HepG2 (cell line): Measurements from ENCODE around the gene TRAK1. TPM values are rescaled to one million over a fixed set of nuclear protein-coding genes. Genes with fewer than 3 reads are reported as not detected.

ENCODE experiments used
- ETV6 ChIP-seq: sonication (generic); formaldehyde crosslinking; conservative IDR thresholded peaks from 2 replicates; pipeline ENCODE4 v1.4.0; 2020; ENCODE audit warnings: missing genetic modification reagents
- JUN ChIP-seq: sonication (generic); formaldehyde crosslinking; IDR thresholded peaks from 2 replicates; pipeline ENCODE4 v1.4.0; 2020; ENCODE audit warnings: mild to moderate bottlenecking, missing genetic modification reagents
- LCORL ChIP-seq, 2 experiments: fragments of 450-650 bp in 1 of 2; sonication (generic) in 1 of 2; formaldehyde crosslinking in 1 of 2; IDR thresholded peaks; 2 replicates each; pipeline versions ENCODE4 v1.5.0 to v1.6.1; 2017 to 2020; ENCODE audit warnings: antibody characterized with exemption in 1 of 2, missing genetic modification reagents in 1 of 2
- MAF1 ChIP-seq: sonication (generic); formaldehyde crosslinking; IDR thresholded peaks from 2 replicates; pipeline ENCODE4 v1.5.0; 2020; ENCODE audit warnings: missing genetic modification reagents, borderline replicate concordance
- RCOR2 ChIP-seq: IDR thresholded peaks from 2 replicates; pipeline ENCODE4 v1.6.1; 2016; ENCODE audit warnings: missing biosample characterization, missing genetic modification reagents
- SALL2 ChIP-seq: sonication (generic); formaldehyde crosslinking; IDR thresholded peaks from 2 replicates; pipeline ENCODE4 v1.8.1; 2023; ENCODE audit warnings: mild to moderate bottlenecking, missing genetic modification reagents, inconsistent platforms
- TCF7 ChIP-seq: sonication (generic); IDR thresholded peaks from 2 replicates; pipeline ENCODE4 v1.6.1; 2016; ENCODE audit warnings: antibody characterized with exemption, low read depth
- ZNF225 ChIP-seq: sonication (generic); formaldehyde crosslinking; IDR thresholded peaks from 2 replicates; pipeline ENCODE4 v1.4.0; 2020; ENCODE audit warnings: mild to moderate bottlenecking, missing genetic modification reagents
- ZNF33B ChIP-seq: sonication (generic); formaldehyde crosslinking; IDR thresholded peaks from 2 replicates; pipeline ENCODE4 v1.5.1; 2020; ENCODE audit warnings: mild to moderate bottlenecking, missing genetic modification reagents
- ZNF484 ChIP-seq: sonication (generic); formaldehyde crosslinking; IDR thresholded peaks from 2 replicates; pipeline ENCODE4 v1.5.1; 2020; ENCODE audit warnings: mild to moderate bottlenecking, low read depth, missing genetic modification reagents, borderline replicate concordance
- ZNF558 ChIP-seq: sonication (generic); formaldehyde crosslinking; IDR thresholded peaks from 2 replicates; pipeline ENCODE4 v1.9.0; 2022; ENCODE audit warnings: mild to moderate bottlenecking, missing genetic modification reagents, borderline replicate concordance
- ZNF660 ChIP-seq: sonication (generic); formaldehyde crosslinking; IDR thresholded peaks from 2 replicates; pipeline ENCODE4 v1.5.1; 2020; ENCODE audit warnings: mild to moderate bottlenecking, low read depth, missing genetic modification reagents, borderline replicate concordance
- ZNF839 ChIP-seq: sonication (generic); formaldehyde crosslinking; IDR thresholded peaks from 2 replicates; pipeline ENCODE4 v1.4.0; 2020; ENCODE audit warnings: missing genetic modification reagents, mild to moderate bottlenecking, borderline replicate concordance
- polyA plus RNA-seq, 8 experiments: library from polyadenylated mRNA; depleted of rRNA in 3 of 8; stranded (reverse) in 7 of 8; unstranded in 1 of 8; fragments of >200 nt; fragmentation: Illumina TruSeq in 4 of 8; extraction: Trizol in 4 of 8; gene quantifications; 2 replicates each; pipeline versions ENCODE4 v1.2.1 to v1.2.3, GENCODE V29; 2011 to 2016; ENCODE audit warnings: low read depth in 4 of 8, missing spikeins in 1 of 8, mixed read lengths in 1 of 8; ENCODE audit not compliant: insufficient read depth in 1 of 8
- total RNA-seq, 5 experiments: library from RNA; depleted of rRNA; stranded (reverse); fragments of >200 nt; fragmentation: Illumina TruSeq; extraction: Trizol; gene quantifications; 2 replicates each; pipeline ENCODE4 v1.2.3, GENCODE V29; 2016; ENCODE audit warnings: low read depth in 1 of 5
- TF ChIP-seq, protein P1 (sequence below): sonication (generic); formaldehyde crosslinking; IDR thresholded peaks from 2 replicates; pipeline ENCODE4 v1.8.1; 2023; ENCODE audit warnings: mild to moderate bottlenecking, missing genetic modification reagents
- TF ChIP-seq, protein P2 (sequence below): sonication (generic); formaldehyde crosslinking; conservative IDR thresholded peaks from 2 replicates; pipeline ENCODE4 v1.5.0; 2020; ENCODE audit warnings: missing genetic modification reagents
- TF ChIP-seq, protein P3 (sequence below): sonication (generic); formaldehyde crosslinking; IDR thresholded peaks from 2 replicates; pipeline ENCODE4 v1.5.0; 2020; ENCODE audit warnings: mild to moderate bottlenecking, missing genetic modification reagents
- TF ChIP-seq, protein P4 (sequence below): sonication (generic); formaldehyde crosslinking; IDR thresholded peaks from 2 replicates; pipeline ENCODE4 v1.5.0; 2020; ENCODE audit warnings: mild to moderate bottlenecking, missing genetic modification reagents
- TF ChIP-seq, protein P5 (sequence below), 2 experiments: sonication (generic) in 1 of 2; formaldehyde crosslinking in 1 of 2; IDR thresholded peaks; 2 replicates each; pipeline versions ENCODE4 v1.4.0 to v1.6.1; 2018 to 2020; ENCODE audit warnings: missing genetic modification reagents in 2 of 2, borderline replicate concordance in 1 of 2, low read depth in 1 of 2, mild to moderate bottlenecking in 1 of 2, missing biosample characterization in 1 of 2
- TF ChIP-seq, protein P6 (sequence below): sonication (generic); formaldehyde crosslinking; IDR thresholded peaks from 2 replicates; pipeline ENCODE4 v1.4.0; 2020; ENCODE audit warnings: low read depth, mild to moderate bottlenecking, missing genetic modification reagents

TRAK1 gene
- total and polyA plus RNA-seq, 2 of the 13 experiments (the other 11 are each of a cell fraction or from before 2014, with no cell fraction given), result 20.5 to 46.6 TPM

DNA sequence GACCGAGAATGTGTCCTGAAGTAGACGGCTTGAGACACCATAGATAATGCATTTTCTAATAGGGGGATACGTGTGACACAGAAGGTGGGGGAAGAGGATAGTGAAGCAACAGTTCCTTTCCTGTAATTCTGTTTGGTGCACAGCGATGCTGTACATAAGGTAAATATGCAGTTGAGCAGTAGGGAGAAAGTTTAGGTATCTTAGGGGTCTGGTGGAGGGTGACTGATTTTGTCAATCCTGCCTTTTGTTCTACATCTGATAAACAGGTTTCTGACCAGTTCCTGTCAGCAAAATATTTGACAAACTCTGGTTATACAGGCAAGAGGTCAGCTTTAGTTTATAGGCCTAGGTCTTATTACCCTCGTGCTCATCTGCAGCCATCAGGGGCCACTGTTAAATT lies 71.3 kb downstream of the TRAK1 start (continued):
- TF ChIP-seq ZNF558 (CRISPR knock-in tag), result no peak
- TF ChIP-seq ZNF660, result no peak
- no peak for TF ChIP-seq ZNF225
- peak; percentile 21; the same call in 1 of the 2 replicates for TF ChIP-seq RCOR2 (CRISPR knock-in tag)
- no peak for TF ChIP-seq MAF1
- TF ChIP-seq SALL2 (CRISPR knock-in tag), result no peak
- TF ChIP-seq LCORL (IDR thresholded peaks at IDR 0.05), result no peak
- 0 out of 2 replicates have a peak, but pooled peaks have one; percentile 39 for TF ChIP-seq LCORL (CRISPR knock-in tag; IDR thresholded peaks at IDR 0.05)
- TF ChIP-seq, protein P1, sequence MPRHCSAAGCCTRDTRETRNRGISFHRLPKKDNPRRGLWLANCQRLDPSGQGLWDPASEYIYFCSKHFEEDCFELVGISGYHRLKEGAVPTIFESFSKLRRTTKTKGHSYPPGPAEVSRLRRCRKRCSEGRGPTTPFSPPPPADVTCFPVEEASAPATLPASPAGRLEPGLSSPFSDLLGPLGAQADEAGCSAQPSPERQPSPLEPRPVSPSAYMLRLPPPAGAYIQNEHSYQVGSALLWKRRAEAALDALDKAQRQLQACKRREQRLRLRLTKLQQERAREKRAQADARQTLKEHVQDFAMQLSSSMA (CRISPR knock-in tag), result no peak
- TF ChIP-seq, protein P2, sequence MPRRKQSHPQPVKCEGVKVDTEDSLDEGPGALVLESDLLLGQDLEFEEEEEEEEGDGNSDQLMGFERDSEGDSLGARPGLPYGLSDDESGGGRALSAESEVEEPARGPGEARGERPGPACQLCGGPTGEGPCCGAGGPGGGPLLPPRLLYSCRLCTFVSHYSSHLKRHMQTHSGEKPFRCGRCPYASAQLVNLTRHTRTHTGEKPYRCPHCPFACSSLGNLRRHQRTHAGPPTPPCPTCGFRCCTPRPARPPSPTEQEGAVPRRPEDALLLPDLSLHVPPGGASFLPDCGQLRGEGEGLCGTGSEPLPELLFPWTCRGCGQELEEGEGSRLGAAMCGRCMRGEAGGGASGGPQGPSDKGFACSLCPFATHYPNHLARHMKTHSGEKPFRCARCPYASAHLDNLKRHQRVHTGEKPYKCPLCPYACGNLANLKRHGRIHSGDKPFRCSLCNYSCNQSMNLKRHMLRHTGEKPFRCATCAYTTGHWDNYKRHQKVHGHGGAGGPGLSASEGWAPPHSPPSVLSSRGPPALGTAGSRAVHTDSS (CRISPR knock-in tag), result no peak
- TF ChIP-seq, protein P3, sequence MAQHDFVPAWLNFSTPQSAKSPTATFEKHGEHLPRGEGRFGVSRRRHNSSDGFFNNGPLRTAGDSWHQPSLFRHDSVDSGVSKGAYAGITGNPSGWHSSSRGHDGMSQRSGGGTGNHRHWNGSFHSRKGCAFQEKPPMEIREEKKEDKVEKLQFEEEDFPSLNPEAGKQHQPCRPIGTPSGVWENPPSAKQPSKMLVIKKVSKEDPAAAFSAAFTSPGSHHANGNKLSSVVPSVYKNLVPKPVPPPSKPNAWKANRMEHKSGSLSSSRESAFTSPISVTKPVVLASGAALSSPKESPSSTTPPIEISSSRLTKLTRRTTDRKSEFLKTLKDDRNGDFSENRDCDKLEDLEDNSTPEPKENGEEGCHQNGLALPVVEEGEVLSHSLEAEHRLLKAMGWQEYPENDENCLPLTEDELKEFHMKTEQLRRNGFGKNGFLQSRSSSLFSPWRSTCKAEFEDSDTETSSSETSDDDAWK (CRISPR knock-in tag), result no peak
- no peak for TF ChIP-seq JUN (CRISPR knock-in tag)
- TF ChIP-seq ETV6, result no peak
- TF ChIP-seq TCF7, result no peak
- TF ChIP-seq, protein P4, sequence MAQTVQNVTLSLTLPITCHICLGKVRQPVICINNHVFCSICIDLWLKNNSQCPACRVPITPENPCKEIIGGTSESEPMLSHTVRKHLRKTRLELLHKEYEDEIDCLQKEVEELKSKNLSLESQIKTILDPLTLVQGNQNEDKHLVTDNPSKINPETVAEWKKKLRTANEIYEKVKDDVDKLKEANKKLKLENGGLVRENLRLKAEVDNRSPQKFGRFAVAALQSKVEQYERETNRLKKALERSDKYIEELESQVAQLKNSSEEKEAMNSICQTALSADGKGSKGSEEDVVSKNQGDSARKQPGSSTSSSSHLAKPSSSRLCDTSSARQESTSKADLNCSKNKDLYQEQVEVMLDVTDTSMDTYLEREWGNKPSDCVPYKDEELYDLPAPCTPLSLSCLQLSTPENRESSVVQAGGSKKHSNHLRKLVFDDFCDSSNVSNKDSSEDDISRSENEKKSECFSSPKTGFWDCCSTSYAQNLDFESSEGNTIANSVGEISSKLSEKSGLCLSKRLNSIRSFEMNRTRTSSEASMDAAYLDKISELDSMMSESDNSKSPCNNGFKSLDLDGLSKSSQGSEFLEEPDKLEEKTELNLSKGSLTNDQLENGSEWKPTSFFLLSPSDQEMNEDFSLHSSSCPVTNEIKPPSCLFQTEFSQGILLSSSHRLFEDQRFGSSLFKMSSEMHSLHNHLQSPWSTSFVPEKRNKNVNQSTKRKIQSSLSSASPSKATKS (CRISPR knock-in tag), result no peak
- no peak for TF ChIP-seq ZNF33B (CRISPR knock-in tag)
- TF ChIP-seq, protein P5, sequence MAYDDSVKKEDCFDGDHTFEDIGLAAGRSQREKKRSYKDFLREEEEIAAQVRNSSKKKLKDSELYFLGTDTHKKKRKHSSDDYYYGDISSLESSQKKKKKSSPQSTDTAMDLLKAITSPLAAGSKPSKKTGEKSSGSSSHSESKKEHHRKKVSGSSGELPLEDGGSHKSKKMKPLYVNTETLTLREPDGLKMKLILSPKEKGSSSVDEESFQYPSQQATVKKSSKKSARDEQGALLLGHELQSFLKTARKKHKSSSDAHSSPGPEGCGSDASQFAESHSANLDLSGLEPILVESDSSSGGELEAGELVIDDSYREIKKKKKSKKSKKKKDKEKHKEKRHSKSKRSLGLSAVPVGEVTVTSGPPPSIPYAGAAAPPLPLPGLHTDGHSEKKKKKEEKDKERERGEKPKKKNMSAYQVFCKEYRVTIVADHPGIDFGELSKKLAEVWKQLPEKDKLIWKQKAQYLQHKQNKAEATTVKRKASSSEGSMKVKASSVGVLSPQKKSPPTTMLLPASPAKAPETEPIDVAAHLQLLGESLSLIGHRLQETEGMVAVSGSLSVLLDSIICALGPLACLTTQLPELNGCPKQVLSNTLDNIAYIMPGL (CRISPR knock-in tag; IDR thresholded peaks at IDR 0.05; ENCODE audit: borderline replicate concordance in 1 of 2, low read depth in 1 of 2), result no peak
- TF ChIP-seq, protein P6, sequence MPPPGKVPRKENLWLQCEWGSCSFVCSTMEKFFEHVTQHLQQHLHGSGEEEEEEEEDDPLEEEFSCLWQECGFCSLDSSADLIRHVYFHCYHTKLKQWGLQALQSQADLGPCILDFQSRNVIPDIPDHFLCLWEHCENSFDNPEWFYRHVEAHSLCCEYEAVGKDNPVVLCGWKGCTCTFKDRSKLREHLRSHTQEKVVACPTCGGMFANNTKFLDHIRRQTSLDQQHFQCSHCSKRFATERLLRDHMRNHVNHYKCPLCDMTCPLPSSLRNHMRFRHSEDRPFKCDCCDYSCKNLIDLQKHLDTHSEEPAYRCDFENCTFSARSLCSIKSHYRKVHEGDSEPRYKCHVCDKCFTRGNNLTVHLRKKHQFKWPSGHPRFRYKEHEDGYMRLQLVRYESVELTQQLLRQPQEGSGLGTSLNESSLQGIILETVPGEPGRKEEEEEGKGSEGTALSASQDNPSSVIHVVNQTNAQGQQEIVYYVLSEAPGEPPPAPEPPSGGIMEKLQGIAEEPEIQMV (CRISPR knock-in tag), result no peak
- TF ChIP-seq ZNF839 (CRISPR knock-in tag), result no peak
- no peak for TF ChIP-seq ZNF484 (CRISPR knock-in tag)
